Measurements from ENCODE around the gene LRRN2.
A peak's percentile ranks its signal among the peaks of the same experiment; 100 is the strongest.

The LRRN2 gene

GRCh38 chr1:204685236-204686006, at the start of gene LRRN2:
Gene LRRN2, minus strand, starts transcription at chr1:204685738. Its CDS starts 65,746 bp downstream, at chr1:204619992.
- no peak for TF ChIP-seq CTCF (IDR thresholded peaks at IDR 0.05; ENCODE audit: low read depth, low read length, missing control alignments)
- DNase-seq (ENCODE audit: low read depth): no peak
- in situ Hi-C loops (cut with HindIII; ENCODE audit: low sequenced_read_pairs): no loop called here
- H3K4me3 ChIP-seq (ENCODE audit: low read depth, low read length): peak within 1 kb of the TSS; percentile 22

GRCh38 chr1:204735042-204735441, 49.5 kb upstream of the LRRN2 start:
- in situ Hi-C loops (cut with HindIII; ENCODE audit: low sequenced_read_pairs): no loop called here
- TF ChIP-seq CTCF (IDR thresholded peaks at IDR 0.05; ENCODE audit: low read depth, low read length, missing control alignments): no peak
- no peak for DNase-seq (ENCODE audit: low read depth)
- no peak overlapping the region for H3K4me3 ChIP-seq (ENCODE audit: low read depth, low read length)

GRCh38 chr1:204733869-204734596, 48.5 kb upstream of the LRRN2 start:
- no peak for TF ChIP-seq CTCF (IDR thresholded peaks at IDR 0.05; ENCODE audit: low read depth, low read length, missing control alignments)
- in situ Hi-C loops (cut with HindIII; ENCODE audit: low sequenced_read_pairs): no loop called here
- no peak for DNase-seq (ENCODE audit: low read depth)
- no peak overlapping the region for H3K4me3 ChIP-seq (ENCODE audit: low read depth, low read length)

GRCh38 chr1:204733289-204733688, 47.8 kb upstream of the LRRN2 start:
- in situ Hi-C loops (cut with HindIII; ENCODE audit: low sequenced_read_pairs): no loop called here
- no peak for TF ChIP-seq CTCF (IDR thresholded peaks at IDR 0.05; ENCODE audit: low read depth, low read length, missing control alignments)
- no peak for DNase-seq (ENCODE audit: low read depth)

GRCh38 chr1:204731985-204732575, 46.5 kb upstream of the LRRN2 start:
- DNase-seq (ENCODE audit: low read depth): no peak
- in situ Hi-C loops (cut with HindIII; ENCODE audit: low sequenced_read_pairs): no loop called here
- H3K4me3 ChIP-seq (ENCODE audit: low read depth, low read length): no peak overlapping the region
- TF ChIP-seq CTCF (IDR thresholded peaks at IDR 0.05; ENCODE audit: low read depth, low read length, missing control alignments): no peak

More at GRCh38 chr1:204733289-204733688, 47.8 kb upstream of the LRRN2 start:
- H3K4me3 ChIP-seq (ENCODE audit: low read depth, low read length): no peak overlapping the region

- no peak for TF ChIP-seq CTCF (IDR thresholded peaks at IDR 0.05; ENCODE audit: low read depth, low read length, missing control alignments)
- H3K4me3 ChIP-seq (ENCODE audit: low read depth, low read length): no peak overlapping the region
- no peak for DNase-seq (ENCODE audit: low read depth)
- in situ Hi-C loops (cut with HindIII; ENCODE audit: low sequenced_read_pairs): no loop called here
Measured at GRCh38 chr1:204731509-204731908, 46.0 kb upstream of the LRRN2 start.
